GM12891 (cell line): Measurements from ENCODE around the gene DENND2D. TPM values are rescaled to one million over a fixed set of nuclear protein-coding genes. Genes with fewer than 3 reads are reported as not detected.

ENCODE experiments used
- DNase-seq: peaks from one replicate; pipeline ENCODE4 v3.0.0; 2011; ENCODE audit warnings: low spot score; ENCODE audit not compliant: insufficient read length
- FAIRE-seq: peaks from 2 replicates; lab custom pipeline; 2011; peaks lifted over from hg19 to GRCh38; lab: Jason Lieb, UNC
- PAX5 ChIP-seq: IDR thresholded peaks from 2 replicates; pipeline ENCODE4 v1.6.1; 2011; ENCODE audit warnings: low read length, moderate library complexity, mild to moderate bottlenecking; ENCODE audit not compliant: insufficient read depth, severe bottlenecking
- POLR2A ChIP-seq: IDR thresholded peaks from 2 replicates; pipeline ENCODE4 v1.6.1; 2011; ENCODE audit warnings: low read depth, low read length, control low read depth
- POLR2AphosphoS5 ChIP-seq: IDR thresholded peaks from 2 replicates; pipeline ENCODE4 v1.6.1; 2011; ENCODE audit warnings: low read depth, low read length, control low read depth
- POU2F2 ChIP-seq: IDR thresholded peaks from 2 replicates; pipeline ENCODE4 v1.6.1; 2011; ENCODE audit warnings: low read depth, mild to moderate bottlenecking, control low read depth, low read length, moderate library complexity
- SPI1 ChIP-seq: IDR thresholded peaks from 2 replicates; pipeline ENCODE4 v1.6.1; 2011; ENCODE audit warnings: low read depth, low read length, control low read depth
- TAF1 ChIP-seq: IDR thresholded peaks from 2 replicates; pipeline ENCODE4 v1.6.1; 2011; ENCODE audit warnings: low read depth, low read length, control low read depth
- polyA plus RNA-seq: library from polyadenylated mRNA; unstranded; fragments of >200 nt; gene quantifications from one replicate; pipeline ENCODE4 v1.2.1, GENCODE V29; 2012; ENCODE audit warnings: low read depth, missing spikeins, inconsistent platforms; ENCODE audit not compliant: missing spikeins

The DENND2D gene
- polyA plus RNA-seq, result 33.0 TPM

- DNase-seq (no peak), FAIRE-seq (peak; percentile 9)
- TF ChIP-seq POLR2AphosphoS5 (no peak), PAX5 (no peak)
Measured at GRCh38 chr1:111199881-111200801, at the start of gene DENND2D. Gene DENND2D (minus strand): TSS chr1:111200646. CDS start chr1:111200459, 187 bp downstream.

- no peak for DNase-seq
Measured at GRCh38 chr1:111249960-111250359, 49.5 kb upstream of the DENND2D start.

GRCh38 chr1:111247125-111247838 lies 46.8 kb upstream of the DENND2D start:
- FAIRE-seq (no peak), DNase-seq (no peak)
- TF ChIP-seq POLR2AphosphoS5, result no peak

More at GRCh38 chr1:111249960-111250359, 49.5 kb upstream of the DENND2D start:
- no peak for FAIRE-seq
- TF ChIP-seq POLR2AphosphoS5 (no peak), POLR2A (no peak), POU2F2 (no peak)

- DNase-seq (no peak), FAIRE-seq (no peak)
- TF ChIP-seq POLR2A (no peak), TAF1 (no peak), PAX5 (no peak), SPI1 (no peak), POU2F2 (no peak), POLR2AphosphoS5 (no peak)
Measured at GRCh38 chr1:111242805-111243523, 42.5 kb upstream of the DENND2D start.

GRCh38 chr1:111241797-111242196 lies 41.4 kb upstream of the DENND2D start:
- TF ChIP-seq POLR2AphosphoS5, result no peak
- no peak for TF ChIP-seq TAF1
- TF ChIP-seq PAX5, result no peak
- no peak for TF ChIP-seq POU2F2
- no peak for TF ChIP-seq POLR2A
- TF ChIP-seq SPI1, result no peak
- no peak for FAIRE-seq
- DNase-seq, result no peak

- no peak for FAIRE-seq
- no peak for TF ChIP-seq SPI1
- TF ChIP-seq POU2F2, result no peak
- DNase-seq, result no peak
Measured at GRCh38 chr1:111238056-111238795, 37.8 kb upstream of the DENND2D start.

- DNase-seq (no peak), FAIRE-seq (no peak)
- TF ChIP-seq PAX5 (no peak), POU2F2 (no peak), POLR2AphosphoS5 (no peak)
Measured at GRCh38 chr1:111236806-111237205, 36.4 kb upstream of the DENND2D start.

- DNase-seq, result no peak
- TF ChIP-seq POU2F2, result no peak
- no peak for TF ChIP-seq PAX5
- TF ChIP-seq SPI1, result no peak
- no peak for TF ChIP-seq TAF1
- TF ChIP-seq POLR2A, result no peak
- TF ChIP-seq POLR2AphosphoS5, result no peak
- no peak for FAIRE-seq
Measured at GRCh38 chr1:111236379-111236778, 35.9 kb upstream of the DENND2D start.

GRCh38 chr1:111234866-111235265 lies 34.4 kb upstream of the DENND2D start:
- TF ChIP-seq SPI1 (no peak), POLR2A (no peak), POLR2AphosphoS5 (no peak), PAX5 (no peak), TAF1 (no peak), POU2F2 (no peak)
- FAIRE-seq (no peak), DNase-seq (no peak)
